A549 treated with AZD9567 at 1 μM for 4 hours (cell line): ENCODE data around the gene RASA4. TPM values are rescaled to one million over a fixed set of nuclear protein-coding genes. Genes with fewer than 3 reads are reported as not detected.

Source experiments
- total RNA-seq: library from RNA; stranded (reverse); fragments of 200-300 nt; extraction: Qiagen RNA extraction; gene quantifications from 5 replicates; pipeline ENCODE4 v1.2.3, GENCODE V29; 2022; ENCODE audit not compliant: insufficient read depth

The RASA4 gene
- total RNA-seq = 2.0 to 3.1 TPM (median 2.4 TPM) in 4 of 5 replicates, not detected in the other

DNA sequence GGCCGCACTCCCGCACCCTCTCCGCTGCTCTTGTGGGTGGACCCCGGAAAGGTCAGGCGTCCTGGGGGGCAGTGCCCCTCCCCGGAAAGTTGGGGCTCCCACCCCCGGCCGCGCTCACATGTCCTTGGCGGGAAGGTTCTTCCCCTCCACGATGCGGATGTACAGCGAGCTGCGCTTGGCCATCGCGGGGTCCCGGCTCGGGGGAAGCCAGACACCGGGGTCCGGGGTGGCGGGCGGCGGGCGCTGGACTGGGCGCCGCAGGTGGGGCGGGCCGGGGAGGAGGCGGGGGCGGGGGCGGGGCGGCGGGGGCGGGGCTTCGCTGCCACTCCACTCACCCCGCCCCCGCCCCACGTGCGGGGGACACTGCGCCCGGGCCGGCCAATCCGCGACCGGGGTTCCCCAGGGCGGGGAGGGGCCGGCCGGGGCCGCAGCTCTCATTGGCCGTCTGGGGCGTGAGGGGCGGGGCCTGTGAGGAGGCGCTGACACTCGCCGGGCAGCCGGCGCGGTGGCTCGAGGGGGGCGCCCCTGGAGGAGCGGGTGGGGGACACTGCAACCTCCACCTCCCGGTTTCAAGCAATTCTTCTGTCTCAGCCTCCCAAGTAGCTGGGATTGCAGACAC lies at the start of gene RASA4:
Gene RASA4 (minus strand): TSS at position 250 of the 619 bp plus-strand sequence. CDS start 67 bp downstream, at position 183.

DNA sequence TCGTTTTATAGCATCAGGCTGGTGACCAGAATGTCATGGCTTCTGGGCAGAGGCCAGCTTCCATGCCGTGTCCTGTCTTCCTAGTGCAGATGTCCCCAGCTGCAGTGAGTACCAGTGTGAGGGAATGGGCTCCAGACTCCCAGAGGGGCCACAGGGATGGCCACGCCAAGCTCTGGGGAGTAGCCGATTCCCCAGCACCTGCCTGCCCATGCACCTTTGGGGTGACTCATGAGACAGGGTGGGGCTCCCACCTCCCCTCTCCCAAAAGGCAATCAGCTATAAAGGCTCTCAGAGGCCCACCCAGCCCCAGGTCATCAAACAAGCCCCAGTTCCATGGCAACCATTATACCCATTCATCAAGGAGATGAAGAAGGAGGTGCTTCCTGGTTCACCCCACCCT lies 33.4 kb upstream of the RASA4 start, which contains the start of gene SPDYE2B:
Gene SPDYE2B (plus strand): TSS at position 396 of the 400 bp plus-strand sequence. CDS start 2,030 bp downstream, outside the sequence.

DNA sequence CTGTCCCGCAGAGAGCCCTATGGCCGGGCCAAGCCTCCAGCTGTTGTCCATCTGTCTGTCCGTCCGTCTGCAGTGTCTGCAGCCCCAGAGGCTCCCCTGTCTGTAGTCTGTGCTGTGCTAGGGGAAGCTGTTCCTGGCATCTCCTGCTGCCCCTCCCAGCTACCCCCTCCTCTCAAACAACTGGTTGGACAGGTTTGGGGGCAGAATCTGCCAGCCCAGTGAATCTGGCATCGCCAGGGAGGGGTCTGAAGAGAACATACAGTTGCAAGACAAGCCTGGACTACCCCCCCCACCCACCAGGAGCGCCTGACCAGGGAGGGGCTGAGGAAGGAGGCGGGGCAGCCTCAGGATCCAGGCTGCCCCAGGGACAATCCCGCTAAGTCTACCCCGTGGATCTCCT lies 26.1 kb upstream of the RASA4 start, which contains the start of gene UPK3BL1:
Gene UPK3BL1 (minus strand): TSS at position 101 of the 400 bp plus-strand sequence. CDS start 50 bp downstream, at position 51.

DNA sequence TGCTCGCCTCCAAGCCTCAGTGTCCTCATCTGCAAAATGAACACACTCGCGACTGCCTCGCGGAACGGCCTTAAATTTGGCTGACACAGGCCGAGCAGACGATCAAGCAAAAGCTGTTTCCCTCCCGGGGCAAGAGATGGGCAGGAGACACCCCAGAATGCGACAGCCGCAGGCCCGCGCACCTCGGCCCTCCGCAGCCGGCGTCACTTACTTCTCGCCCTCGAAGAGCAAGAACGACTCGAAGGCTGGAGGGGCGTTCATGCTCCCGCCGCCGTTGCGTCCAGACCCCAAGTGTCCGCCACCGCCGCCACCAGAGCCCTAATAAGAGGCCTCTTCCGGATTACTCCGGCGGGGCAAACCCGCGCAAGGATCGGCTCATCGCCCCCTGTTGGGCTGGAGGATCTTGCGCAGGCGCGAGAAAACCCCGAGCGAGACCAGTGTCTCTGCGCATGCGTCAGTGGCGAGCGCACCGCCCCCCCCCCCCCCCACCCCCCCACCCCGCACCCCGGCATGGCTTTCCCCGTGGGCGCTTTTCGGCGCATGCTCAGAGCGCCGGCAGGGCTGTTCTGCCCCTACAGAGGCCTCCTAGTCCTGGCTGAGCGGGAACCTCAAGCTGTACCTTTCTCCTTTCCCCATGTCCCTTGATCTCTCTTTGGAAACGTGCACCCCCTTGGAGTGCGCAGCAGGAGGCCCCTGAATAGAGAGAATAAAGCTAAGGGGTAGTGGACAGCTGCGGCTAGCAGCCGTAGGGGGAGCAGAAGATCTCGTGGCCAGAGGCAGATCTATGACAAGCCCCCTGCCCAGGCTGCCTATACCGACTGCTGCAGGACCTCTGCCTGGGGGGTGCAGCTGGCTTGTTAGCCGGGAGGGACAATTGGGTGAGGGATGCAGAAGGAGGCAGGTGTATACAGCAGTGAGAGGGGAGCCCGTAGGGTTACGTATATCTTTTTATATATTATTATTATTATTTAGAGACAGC lies 44.0 kb downstream of the RASA4 start, which contains the start of gene POLR2J3:
Gene POLR2J3 (minus strand): TSS at position 323 of the 979 bp plus-strand sequence. CDS start 62 bp downstream, at position 261.

DNA sequence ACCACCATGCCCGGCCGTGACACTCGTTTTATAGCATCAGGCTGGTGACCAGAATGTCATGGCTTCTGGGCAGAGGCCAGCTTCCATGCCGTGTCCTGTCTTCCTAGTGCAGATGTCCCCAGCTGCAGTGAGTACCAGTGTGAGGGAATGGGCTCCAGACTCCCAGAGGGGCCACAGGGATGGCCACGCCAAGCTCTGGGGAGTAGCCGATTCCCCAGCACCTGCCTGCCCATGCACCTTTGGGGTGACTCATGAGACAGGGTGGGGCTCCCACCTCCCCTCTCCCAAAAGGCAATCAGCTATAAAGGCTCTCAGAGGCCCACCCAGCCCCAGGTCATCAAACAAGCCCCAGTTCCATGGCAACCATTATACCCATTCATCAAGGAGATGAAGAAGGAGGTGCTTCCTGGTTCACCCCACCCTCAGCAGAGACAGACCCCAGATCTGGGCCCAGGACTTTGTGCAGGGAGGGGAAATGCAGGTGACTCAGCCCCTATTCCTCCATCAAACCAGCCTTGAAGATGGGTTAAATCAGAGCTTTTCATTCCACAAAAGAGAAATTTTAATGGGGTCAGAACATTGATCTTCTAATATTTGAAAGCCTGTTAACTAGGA lies 65.6 kb downstream of the RASA4 start, which contains the start of gene SPDYE2:
Gene SPDYE2 (plus strand): TSS at position 419 of the 615 bp plus-strand sequence. CDS start 2,030 bp downstream, outside the sequence.

DNA sequence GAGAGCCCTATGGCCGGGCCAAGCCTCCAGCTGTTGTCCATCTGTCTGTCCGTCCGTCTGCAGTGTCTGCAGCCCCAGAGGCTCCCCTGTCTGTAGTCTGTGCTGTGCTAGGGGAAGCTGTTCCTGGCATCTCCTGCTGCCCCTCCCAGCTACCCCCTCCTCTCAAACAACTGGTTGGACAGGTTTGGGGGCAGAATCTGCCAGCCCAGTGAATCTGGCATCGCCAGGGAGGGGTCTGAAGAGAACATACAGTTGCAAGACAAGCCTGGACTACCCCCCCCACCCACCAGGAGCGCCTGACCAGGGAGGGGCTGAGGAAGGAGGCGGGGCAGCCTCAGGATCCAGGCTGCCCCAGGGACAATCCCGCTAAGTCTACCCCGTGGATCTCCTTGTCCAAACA lies 73.0 kb downstream of the RASA4 start, which contains the start of gene UPK3BL2:
Gene UPK3BL2 (minus strand): TSS at position 101 of the 400 bp plus-strand sequence. CDS start 60 bp downstream, at position 41.

Other genes starting within 250 kb of the RASA4 start
- 19.5 to 24.7 TPM (median 23.6 TPM) in 5 replicates for gene PRKRIP1, start 220.4 kb downstream of the RASA4 start, total RNA-seq
- 22.2 to 34.0 TPM (median 33.6 TPM) in 5 replicates for gene ORAI2, start 183.2 kb downstream of the RASA4 start, total RNA-seq
- gene ALKBH4, start 151.9 kb downstream of the RASA4 start, total RNA-seq = 8.6 to 10.7 TPM (median 8.8 TPM) in 5 replicates
- 27.4 to 36.9 TPM (median 34.1 TPM) in 5 replicates for gene LRWD1, start 151.8 kb downstream of the RASA4 start, total RNA-seq
- 93.0 to 111 TPM (median 107 TPM) in 5 replicates for gene POLR2J, start 137.8 kb downstream of the RASA4 start, total RNA-seq
- gene RASA4B, start 99.0 kb downstream of the RASA4 start, total RNA-seq = 1.5 to 2.2 TPM (median 1.8 TPM) in 5 replicates
- 2.4 to 3.8 TPM (median 2.8 TPM) in 4 of 5 replicates, not detected in the other for gene UPK3BL2, start 73.1 kb downstream of the RASA4 start, total RNA-seq
- gene SPDYE2, start 65.5 kb downstream of the RASA4 start, total RNA-seq = 0.07 TPM in 1 of 5 replicates, not detected in the others
- 14.1 to 45.7 TPM (median 36.2 TPM) in 5 replicates for gene POLR2J3, start 44.2 kb downstream of the RASA4 start, total RNA-seq
- 13.9 to 18.5 TPM (median 16.2 TPM) in 5 replicates for gene UPK3BL1, start 26.0 kb upstream of the RASA4 start, total RNA-seq
- gene SPDYE2B, start 33.6 kb upstream of the RASA4 start, total RNA-seq = not detected in 5 replicates
- gene POLR2J2, start 54.9 kb upstream of the RASA4 start, total RNA-seq = 0.33 to 0.69 TPM (median 0.59 TPM) in 4 of 5 replicates, not detected in the other
- gene FAM185A, start 132.2 kb upstream of the RASA4 start, total RNA-seq = 6.1 to 12.7 TPM (median 7.2 TPM) in 5 replicates